Type B pancreatic cell (in vitro differentiated cells): Measurements from ENCODE around the gene OR52B6. TPM values are rescaled to one million over a fixed set of nuclear protein-coding genes. Genes with fewer than 3 reads are reported as not detected.

Source experiments
- DNase-seq: peaks from one replicate; pipeline ENCODE4 v3.0.0; 2021; ENCODE audit warnings: mixed read lengths; ENCODE audit not compliant: unreplicated experiment; ENCODE audit errors: extremely low spot score
- H3K27ac Mint-ChIP-seq: 2 replicates; pipeline ENCODE4 v1.8.0; 2021; ENCODE audit warnings: mild to moderate bottlenecking, mixed read lengths
- H3K27me3 Mint-ChIP-seq: 2 replicates; pipeline ENCODE4 v1.8.0; 2021; ENCODE audit warnings: mixed read lengths
- H3K36me3 Mint-ChIP-seq: 2 replicates; pipeline ENCODE4 v1.8.0; 2021; ENCODE audit warnings: mixed read lengths
- H3K4me1 Mint-ChIP-seq: one replicate; pipeline ENCODE4 v1.8.0; 2021; ENCODE audit warnings: mixed read lengths; ENCODE audit not compliant: unreplicated experiment
- H3K4me3 Mint-ChIP-seq: 2 replicates; pipeline ENCODE4 v1.8.0; 2021; ENCODE audit warnings: mild to moderate bottlenecking, mixed read lengths
- H3K9me3 Mint-ChIP-seq: 2 replicates; pipeline ENCODE4 v1.8.0; 2021; ENCODE audit warnings: mixed read lengths
- total RNA-seq: library from RNA; stranded (reverse); gene quantifications from 2 replicates; pipeline ENCODE4 v1.2.1, GENCODE V29; 2021; ENCODE audit warnings: low replicate concordance
- TF ChIP-seq, protein P1 (sequence below): fragments of 200-600 bp; sonication (generic); conservative IDR thresholded peaks from 2 replicates; pipeline ENCODE4 v1.5.0; 2021; ENCODE audit warnings: antibody characterized with exemption, mild to moderate bottlenecking

The OR52B6 gene
- total RNA-seq, 1 donor from 2014 or later = not detected

DNA sequence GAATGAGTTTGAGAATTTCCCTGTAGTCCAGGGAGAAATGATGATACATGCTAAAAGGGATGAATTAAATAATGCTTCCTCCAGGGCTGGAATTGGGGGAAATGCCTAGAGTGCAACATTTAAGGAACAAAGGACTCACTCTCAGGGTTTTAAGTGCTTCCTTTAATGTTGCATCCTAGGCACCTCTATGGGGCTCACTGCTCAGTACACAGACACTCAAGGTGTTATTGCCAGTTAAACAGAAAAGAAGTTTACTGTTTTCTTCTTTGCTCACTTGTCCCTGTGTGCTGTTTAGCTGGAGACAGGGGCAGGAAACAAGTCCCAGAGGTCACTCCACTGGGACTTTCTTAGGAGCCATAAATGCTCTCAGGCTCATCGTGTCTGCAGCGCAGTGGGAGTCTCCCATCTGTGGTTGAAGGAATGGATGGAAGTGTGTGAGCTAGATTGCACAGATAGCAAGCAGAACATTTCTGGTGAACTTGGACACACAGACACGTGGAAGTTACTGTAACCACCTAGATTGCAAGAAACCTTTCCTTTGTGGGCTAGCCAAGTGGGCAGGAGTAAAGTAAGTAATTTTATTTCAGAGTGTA, 24.0 kb upstream of the OR52B6 start:
- no peak overlapping the region for H3K4me3 Mint-ChIP-seq
- H3K9me3 Mint-ChIP-seq = no peaks in the 10 kb centered on the region
- DNase-seq = no peak
- peaks cover 4% of the 10 kb centered on the region for H3K27me3 Mint-ChIP-seq
- H3K36me3 Mint-ChIP-seq = no peaks in the 10 kb centered on the region
- H3K4me1 Mint-ChIP-seq = no peaks in the 10 kb centered on the region
- H3K27ac Mint-ChIP-seq = no peak overlapping the region
- TF ChIP-seq, protein P1, sequence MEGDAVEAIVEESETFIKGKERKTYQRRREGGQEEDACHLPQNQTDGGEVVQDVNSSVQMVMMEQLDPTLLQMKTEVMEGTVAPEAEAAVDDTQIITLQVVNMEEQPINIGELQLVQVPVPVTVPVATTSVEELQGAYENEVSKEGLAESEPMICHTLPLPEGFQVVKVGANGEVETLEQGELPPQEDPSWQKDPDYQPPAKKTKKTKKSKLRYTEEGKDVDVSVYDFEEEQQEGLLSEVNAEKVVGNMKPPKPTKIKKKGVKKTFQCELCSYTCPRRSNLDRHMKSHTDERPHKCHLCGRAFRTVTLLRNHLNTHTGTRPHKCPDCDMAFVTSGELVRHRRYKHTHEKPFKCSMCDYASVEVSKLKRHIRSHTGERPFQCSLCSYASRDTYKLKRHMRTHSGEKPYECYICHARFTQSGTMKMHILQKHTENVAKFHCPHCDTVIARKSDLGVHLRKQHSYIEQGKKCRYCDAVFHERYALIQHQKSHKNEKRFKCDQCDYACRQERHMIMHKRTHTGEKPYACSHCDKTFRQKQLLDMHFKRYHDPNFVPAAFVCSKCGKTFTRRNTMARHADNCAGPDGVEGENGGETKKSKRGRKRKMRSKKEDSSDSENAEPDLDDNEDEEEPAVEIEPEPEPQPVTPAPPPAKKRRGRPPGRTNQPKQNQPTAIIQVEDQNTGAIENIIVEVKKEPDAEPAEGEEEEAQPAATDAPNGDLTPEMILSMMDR = no peak

DNA sequence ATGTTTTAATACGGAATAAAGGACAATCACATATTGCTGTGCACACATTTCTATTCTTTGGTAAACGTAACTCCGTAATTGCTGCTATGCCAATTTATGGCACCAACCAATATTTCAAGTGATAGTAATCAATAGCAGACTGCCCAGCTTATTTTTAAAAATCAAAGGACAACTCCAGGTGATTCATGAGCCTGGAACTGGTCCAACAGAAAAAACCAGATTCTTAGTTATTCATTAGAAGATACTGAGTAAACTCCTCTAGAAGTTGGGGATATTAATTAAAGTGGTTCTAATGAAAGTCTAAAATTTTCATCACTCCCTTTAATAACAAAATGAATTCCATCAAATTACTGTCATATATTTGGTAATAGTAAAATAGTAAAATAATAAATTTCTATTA, 22.9 kb upstream of the OR52B6 start:
- H3K27me3 Mint-ChIP-seq = peaks cover 4% of the 10 kb centered on the region
- no peak overlapping the region for H3K27ac Mint-ChIP-seq
- no peak for DNase-seq
- H3K4me3 Mint-ChIP-seq = no peak overlapping the region
- H3K36me3 Mint-ChIP-seq = no peaks in the 10 kb centered on the region
- H3K4me1 Mint-ChIP-seq = no peaks in the 10 kb centered on the region
- TF ChIP-seq, protein P1 = no peak
- no peaks in the 10 kb centered on the region for H3K9me3 Mint-ChIP-seq

DNA sequence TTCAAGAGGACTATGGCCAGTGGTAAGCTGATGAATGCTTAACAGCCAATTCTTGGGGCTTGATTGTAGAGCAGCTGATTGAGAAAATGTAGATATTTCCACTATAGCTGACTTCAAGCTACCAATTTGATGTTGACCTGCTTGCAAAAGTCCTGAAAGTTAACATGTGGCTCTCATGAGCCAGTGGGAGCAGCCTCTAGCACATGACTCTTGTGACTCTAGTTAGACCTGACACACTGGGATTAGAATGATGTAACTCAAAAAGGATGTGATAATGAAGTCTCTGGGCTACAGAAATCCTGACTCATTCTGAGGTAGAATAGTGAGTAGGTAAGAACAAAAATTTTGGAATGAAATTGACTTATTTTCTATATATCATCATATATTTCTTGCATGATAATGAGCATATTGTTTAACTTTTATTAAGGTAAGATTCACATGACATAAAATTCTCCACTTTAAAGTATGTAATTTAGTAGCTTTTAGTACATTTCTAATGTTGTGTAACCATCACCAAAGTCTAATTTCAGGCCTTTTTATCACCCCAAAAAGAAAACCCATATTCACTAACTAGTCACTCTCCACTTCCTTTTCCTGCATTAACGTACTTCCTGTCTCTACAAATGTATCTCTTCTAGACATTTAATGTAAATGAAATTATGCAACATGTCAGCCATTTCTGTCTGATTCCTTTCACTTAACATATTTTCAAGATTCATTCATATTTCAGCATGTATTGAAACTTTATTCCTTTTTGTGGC, 16.2 kb upstream of the OR52B6 start:
- TF ChIP-seq, protein P1 = no peak
- Mint-ChIP-seq H3K27ac (no peak overlapping the region), H3K4me3 (no peak overlapping the region), H3K36me3 (no peaks in the 10 kb centered on the region), H3K4me1 (no peaks in the 10 kb centered on the region), H3K9me3 (no peaks in the 10 kb centered on the region), H3K27me3 (no peaks in the 10 kb centered on the region)
- DNase-seq = no peak

DNA sequence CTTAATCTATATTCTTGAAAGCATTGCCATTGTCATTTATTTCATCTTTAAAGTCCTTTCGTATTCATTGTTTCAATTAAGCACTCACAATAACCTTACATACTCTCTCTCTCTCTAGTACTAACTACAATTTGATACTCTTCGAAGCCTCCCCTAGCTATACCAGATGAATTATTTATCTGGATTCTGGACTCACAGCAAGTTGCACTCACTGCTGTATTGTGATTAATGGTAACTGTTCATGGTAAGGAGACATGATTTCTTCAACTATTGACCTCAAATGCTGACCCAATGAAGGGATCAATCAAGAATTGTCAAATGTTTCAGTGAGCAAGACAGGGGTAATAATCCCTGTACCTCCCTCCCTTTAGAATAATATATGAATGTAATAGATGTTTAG, 6.0 kb upstream of the OR52B6 start:
- Mint-ChIP-seq H3K36me3 (no peaks in the 10 kb centered on the region), H3K27me3 (no peaks in the 10 kb centered on the region), H3K4me3 (no peak overlapping the region), H3K27ac (no peak overlapping the region), H3K9me3 (no peaks in the 10 kb centered on the region), H3K4me1 (no peaks in the 10 kb centered on the region)
- TF ChIP-seq, protein P1 = no peak
- no peak for DNase-seq

DNA sequence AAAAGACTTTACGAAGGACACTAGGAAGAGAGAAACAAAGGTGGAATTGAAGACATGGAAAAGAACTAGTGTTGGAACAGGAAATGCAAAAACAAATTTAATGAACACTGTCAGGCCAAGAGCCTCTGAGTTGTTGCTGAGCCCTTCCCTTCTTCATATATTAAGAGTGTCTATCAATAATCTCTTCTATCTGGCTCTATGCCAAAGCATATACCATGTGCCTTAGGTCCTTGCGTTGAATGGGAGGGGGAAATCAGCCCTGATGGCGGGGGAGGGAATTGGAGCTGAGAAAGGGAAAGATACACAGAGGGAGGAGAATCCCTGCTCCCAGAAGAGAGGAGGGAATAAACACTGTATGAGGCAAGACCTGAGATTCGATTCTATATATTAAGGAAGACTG, 5.5 kb upstream of the OR52B6 start:
- Mint-ChIP-seq H3K9me3 (no peaks in the 10 kb centered on the region), H3K27ac (no peak overlapping the region), H3K27me3 (no peaks in the 10 kb centered on the region), H3K36me3 (no peaks in the 10 kb centered on the region), H3K4me1 (no peaks in the 10 kb centered on the region), H3K4me3 (no peak overlapping the region)
- TF ChIP-seq, protein P1 = no peak
- no peak for DNase-seq
